SW480 (cell line): ENCODE data around the gene GPATCH2L.
A peak's percentile ranks its signal among the peaks of the same experiment; 100 is the strongest.

Experiments
- DNase-seq: peaks from one replicate; pipeline ENCODE4 v3.0.0-alpha.2; 2016; ENCODE audit warnings: low spot score

GPATCH2L gene

GRCh38 chr14:76257842-76258397 lies 106.2 kb downstream of the GPATCH2L start:
- no peak for DNase-seq

- DNase-seq, result no peak
Measured at GRCh38 chr14:76259029-76259735, 107.5 kb downstream of the GPATCH2L start.

- no peak for DNase-seq
Measured at GRCh38 chr14:76260749-76261148, 109.0 kb downstream of the GPATCH2L start.

- peak; percentile 8 for DNase-seq
Measured at GRCh38 chr14:76261371-76261811, 109.7 kb downstream of the GPATCH2L start.

- no peak for DNase-seq
Measured at GRCh38 chr14:76262641-76263040, 110.9 kb downstream of the GPATCH2L start.
